Measurements from ENCODE around the gene HNRNPDL.
"Not testable (repeated sequence)": the region's sequence is repeated elsewhere in the genome, so short reads cannot be mapped to it uniquely, and the experiment has no call there.

HNRNPDL gene

GRCh38 chr4:82431831-82432230, 1.6 kb upstream of the HNRNPDL start:
- DNase-seq, result no peak

GRCh38 chr4:82430964-82431745, 893 bp upstream of the HNRNPDL start:
- DNase-seq, result no peak

GRCh38 chr4:82429728-82430192, 502 bp downstream of the HNRNPDL start:
- peak; percentile 72 for DNase-seq

DNA sequence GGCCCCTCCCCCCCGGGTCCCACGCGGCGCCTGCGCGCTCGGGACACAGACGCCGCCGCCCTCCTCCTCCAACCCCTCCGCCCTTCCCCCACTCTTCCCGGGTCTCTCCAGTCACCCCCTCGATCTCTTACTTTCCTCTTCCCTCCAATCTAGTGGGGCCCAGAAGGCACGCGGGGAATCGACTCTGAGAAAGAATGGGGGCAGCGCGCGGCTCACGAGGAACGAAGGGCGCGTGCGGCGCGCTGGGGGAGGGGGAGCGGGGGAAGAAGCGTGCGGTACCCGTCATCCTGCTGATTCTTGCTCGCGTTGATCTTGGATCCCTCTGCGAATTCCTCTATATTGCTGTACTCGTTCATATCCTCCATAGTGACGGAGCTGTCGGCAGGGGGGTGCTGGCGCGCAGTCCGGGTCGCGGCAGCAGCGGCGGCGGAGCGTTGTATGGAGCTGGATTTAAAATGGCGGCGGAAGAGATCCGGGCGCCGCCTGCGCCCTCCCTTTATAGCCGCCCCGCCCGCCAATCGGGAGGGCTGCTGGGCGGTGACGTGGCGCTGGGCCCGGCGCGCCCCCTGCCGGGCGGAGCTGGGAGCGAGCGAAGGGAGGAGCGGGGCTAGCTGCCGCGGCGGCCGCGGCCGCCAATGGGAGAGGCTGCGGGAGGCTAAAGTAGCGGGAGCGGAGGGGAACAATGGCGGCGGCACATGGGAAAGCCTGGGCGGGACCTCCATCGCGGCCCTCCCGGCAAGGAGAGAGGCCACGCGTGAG, 1.1 kb downstream of the HNRNPDL start:
- peak; percentile 98 for DNase-seq

GRCh38 chr4:82428526-82428968, 1.7 kb downstream of the HNRNPDL start:
- no peak for DNase-seq

GRCh38 chr4:82425478-82425877, 4.8 kb downstream of the HNRNPDL start:
- DNase-seq, result no peak

GRCh38 chr4:82423245-82424054, 6.8 kb downstream of the HNRNPDL start:
- DNase-seq, result no peak

GRCh38 chr4:82422616-82423015, 7.6 kb downstream of the HNRNPDL start:
- no peak for DNase-seq

- no peak for DNase-seq
These were observed 8.3 kb downstream of the HNRNPDL start for GRCh38 chr4:82421796-82422560.

DNA sequence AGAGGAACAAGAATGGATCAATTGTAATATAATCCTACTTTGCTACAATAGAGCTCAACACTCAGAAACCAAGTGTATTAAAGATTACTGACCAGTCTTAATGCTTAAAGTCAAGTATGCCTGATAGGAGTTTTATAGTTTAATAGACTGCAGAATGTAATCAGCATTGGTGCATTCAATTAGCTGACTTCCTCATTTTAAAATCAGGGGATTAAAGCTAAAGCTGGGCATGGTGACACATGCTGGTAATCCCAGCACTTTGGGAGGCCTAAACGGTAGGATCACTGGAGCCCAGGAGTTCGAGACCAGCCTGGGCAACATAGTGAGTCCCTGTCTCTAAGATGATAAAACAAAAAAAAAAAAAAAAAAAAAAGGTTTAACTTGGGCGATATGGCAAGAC, 10.8 kb downstream of the HNRNPDL start:
- DNase-seq, result no peak

GRCh38 chr4:82415922-82416365, 14.3 kb downstream of the HNRNPDL start:
- no peak for DNase-seq

- DNase-seq, result not testable (repeated sequence)
These were observed 15.2 kb downstream of the HNRNPDL start for GRCh38 chr4:82415061-82415460.

DNA sequence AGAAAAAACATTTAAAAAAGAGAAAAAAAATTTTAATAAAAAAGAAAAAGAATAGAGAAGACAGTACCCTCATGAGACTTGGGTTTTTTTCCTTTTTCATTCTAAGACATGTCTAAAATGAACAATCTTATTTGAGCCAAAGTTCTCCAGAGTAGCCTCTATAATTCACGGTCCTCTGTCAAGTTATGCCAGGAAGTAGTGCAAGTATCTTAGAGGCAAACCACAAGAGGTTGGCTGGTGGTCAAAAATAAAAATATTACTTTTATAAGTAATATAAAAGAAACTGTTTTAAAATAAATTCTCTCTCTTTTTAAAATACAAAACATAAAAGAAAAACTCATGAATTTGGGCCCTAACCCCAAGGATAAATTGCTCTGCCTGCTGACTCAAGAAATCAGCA, 26.5 kb downstream of the HNRNPDL start:
- DNase-seq, result no peak

GRCh38 chr4:82402196-82402775, 28.0 kb downstream of the HNRNPDL start:
- DNase-seq, result no peak

DNA sequence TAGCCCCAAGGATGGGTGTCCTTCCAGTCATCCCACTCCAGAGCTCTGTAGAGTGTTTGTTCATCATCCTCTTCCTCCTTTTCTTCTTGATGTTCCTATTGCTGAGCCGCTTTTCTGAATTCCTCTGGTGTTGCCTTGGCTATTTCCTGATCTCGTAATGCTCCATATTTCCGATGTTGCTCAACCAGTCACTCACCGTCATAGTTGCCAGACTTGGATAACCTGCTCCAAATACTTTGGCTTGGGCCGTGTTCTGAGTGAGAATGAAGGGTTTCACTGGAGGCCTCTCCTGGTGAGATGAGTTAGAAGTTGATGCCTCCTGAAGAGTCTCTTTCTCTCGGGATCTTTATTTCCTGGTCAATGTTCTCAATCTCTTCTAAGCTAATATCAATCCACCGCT, 28.7 kb downstream of the HNRNPDL start:
- DNase-seq, result no peak

DNA sequence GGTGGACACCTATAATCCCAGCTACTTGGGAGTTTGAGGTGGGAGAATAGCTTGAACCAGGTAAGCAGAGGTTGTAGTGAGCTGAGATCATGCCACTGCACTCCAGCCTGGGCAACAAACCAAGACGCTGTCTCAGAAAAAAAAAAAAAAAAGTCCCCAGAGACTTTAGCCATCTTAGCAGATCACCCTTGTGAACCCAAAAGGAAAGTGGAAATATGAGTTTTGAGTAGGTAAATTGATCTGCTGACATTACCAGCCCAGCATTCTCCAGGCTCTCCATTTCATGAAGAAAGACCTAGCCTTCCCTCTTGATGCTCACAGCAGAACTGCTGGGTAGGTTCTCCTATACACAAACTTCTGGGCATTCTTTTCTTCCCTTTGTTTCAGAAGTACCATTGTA, 32.0 kb downstream of the HNRNPDL start:
- DNase-seq, result no peak

DNA sequence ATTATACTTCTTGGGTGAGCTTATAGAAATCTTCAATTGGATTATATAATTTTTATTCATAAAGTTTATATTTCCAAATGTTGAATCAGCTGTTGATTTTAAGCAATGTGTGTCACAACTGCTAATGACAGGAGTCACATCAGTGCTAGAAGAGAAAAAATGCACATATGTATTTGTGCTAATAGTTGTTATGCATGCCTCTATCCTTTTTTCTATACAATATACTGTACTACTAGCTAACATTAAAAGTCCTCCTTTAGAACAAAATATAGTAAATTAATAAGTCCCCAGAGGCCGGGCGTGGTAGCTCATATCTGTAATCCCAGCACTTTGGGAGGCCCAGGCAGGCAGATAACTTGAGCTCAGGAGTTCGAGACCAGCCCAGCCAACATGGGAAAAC, 32.7 kb downstream of the HNRNPDL start:
- no peak for DNase-seq

GRCh38 chr4:82394896-82395295, 35.4 kb downstream of the HNRNPDL start:
- DNase-seq, result no peak

GRCh38 chr4:82390061-82390460, 40.2 kb downstream of the HNRNPDL start:
- DNase-seq, result not testable (repeated sequence)

DNA sequence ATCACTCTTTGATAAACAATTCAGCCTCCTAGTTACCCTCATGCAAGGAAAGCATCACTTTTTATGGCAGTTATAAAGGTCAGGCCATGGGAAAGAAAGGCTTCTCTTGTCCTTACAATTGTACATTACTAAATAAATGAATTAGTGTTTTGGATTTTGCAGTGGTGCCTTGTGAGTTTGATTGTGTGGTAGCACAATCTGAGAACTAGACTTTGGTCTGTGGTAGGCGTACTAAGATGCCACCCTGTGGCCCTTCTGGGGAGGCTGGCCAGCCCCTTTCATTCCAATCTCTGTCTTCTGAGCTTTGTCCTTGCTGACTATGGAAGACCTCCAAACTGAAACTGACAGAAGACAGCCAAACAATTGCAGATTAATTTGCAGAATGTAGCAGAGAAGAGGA, 41.9 kb downstream of the HNRNPDL start:
- no peak for DNase-seq

GRCh38 chr4:82386312-82386711, 44.0 kb downstream of the HNRNPDL start:
- not testable (repeated sequence) for DNase-seq

DNA sequence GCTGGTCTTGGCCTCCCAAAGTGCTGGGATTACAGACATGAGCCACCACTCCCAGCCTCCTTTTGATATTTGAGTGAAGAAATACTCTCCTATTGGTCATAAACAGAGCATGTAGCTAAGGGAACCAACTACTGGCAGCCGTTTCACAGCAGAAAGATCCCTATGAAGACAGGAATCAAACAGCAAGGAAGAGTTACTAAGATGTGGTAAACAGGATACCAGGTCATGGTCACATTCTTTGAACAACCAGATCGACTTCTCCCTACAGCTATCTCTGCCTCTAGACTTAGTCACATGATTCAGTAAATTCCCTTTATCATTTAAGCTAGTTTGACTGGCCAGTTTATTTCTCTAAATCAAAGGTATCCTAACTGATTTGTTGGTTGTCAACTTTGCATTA, 47.5 kb downstream of the HNRNPDL start:
- no peak for DNase-seq

All from midbrain (tissue), 1 donor.